ENCODE results near the gene TMEM204.

DNA sequence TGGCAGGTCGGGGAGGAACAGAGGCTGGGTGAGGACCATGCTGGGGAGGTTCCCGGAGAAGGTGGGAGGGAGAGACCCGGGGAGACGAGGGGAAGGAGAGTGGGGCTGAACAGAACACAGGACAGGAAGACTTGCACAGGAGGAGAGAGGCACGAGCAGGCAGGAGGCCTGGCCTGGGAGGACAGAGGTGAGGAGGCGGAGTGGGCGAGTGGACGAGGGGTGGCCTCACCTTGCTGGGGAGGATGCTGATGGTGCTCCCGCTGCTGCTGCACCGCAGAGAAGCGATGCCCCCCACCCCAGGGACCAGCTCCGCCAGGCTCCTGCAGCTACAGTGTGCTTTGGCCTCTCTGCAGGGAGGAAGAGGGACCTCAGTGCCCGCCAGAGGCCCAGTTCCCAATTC, 34.5 kb downstream of the TMEM204 start:
- TF ChIP-seq, protein P1, sequence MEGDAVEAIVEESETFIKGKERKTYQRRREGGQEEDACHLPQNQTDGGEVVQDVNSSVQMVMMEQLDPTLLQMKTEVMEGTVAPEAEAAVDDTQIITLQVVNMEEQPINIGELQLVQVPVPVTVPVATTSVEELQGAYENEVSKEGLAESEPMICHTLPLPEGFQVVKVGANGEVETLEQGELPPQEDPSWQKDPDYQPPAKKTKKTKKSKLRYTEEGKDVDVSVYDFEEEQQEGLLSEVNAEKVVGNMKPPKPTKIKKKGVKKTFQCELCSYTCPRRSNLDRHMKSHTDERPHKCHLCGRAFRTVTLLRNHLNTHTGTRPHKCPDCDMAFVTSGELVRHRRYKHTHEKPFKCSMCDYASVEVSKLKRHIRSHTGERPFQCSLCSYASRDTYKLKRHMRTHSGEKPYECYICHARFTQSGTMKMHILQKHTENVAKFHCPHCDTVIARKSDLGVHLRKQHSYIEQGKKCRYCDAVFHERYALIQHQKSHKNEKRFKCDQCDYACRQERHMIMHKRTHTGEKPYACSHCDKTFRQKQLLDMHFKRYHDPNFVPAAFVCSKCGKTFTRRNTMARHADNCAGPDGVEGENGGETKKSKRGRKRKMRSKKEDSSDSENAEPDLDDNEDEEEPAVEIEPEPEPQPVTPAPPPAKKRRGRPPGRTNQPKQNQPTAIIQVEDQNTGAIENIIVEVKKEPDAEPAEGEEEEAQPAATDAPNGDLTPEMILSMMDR (IDR thresholded peaks at IDR 0.05; ENCODE audit: low read depth, low read length, poor library complexity, severe bottlenecking): no peak
- no peak for TF ChIP-seq EZH2phosphoT487 (IDR thresholded peaks at IDR 0.05; ENCODE audit: borderline replicate concordance, low read length)
